ENCODE results near the gene REPIN1.

- TF ChIP-seq POLR2A (IDR thresholded peaks at IDR 0.05; ENCODE audit: low read length) = peak; percentile 72
- TF ChIP-seq, protein P1, sequence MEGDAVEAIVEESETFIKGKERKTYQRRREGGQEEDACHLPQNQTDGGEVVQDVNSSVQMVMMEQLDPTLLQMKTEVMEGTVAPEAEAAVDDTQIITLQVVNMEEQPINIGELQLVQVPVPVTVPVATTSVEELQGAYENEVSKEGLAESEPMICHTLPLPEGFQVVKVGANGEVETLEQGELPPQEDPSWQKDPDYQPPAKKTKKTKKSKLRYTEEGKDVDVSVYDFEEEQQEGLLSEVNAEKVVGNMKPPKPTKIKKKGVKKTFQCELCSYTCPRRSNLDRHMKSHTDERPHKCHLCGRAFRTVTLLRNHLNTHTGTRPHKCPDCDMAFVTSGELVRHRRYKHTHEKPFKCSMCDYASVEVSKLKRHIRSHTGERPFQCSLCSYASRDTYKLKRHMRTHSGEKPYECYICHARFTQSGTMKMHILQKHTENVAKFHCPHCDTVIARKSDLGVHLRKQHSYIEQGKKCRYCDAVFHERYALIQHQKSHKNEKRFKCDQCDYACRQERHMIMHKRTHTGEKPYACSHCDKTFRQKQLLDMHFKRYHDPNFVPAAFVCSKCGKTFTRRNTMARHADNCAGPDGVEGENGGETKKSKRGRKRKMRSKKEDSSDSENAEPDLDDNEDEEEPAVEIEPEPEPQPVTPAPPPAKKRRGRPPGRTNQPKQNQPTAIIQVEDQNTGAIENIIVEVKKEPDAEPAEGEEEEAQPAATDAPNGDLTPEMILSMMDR (IDR thresholded peaks at IDR 0.05) = peak; percentile 35; the same call in 2 of the 3 replicates
- TF ChIP-seq, protein P2, sequence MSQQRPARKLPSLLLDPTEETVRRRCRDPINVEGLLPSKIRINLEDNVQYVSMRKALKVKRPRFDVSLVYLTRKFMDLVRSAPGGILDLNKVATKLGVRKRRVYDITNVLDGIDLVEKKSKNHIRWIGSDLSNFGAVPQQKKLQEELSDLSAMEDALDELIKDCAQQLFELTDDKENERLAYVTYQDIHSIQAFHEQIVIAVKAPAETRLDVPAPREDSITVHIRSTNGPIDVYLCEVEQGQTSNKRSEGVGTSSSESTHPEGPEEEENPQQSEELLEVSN (IDR thresholded peaks at IDR 0.05; ENCODE audit: borderline replicate concordance, low read depth) = peak; percentile 60; the same call in 1 of the 2 replicates
- peak; percentile 32 for TF ChIP-seq GATA3 (IDR thresholded peaks at IDR 0.05; ENCODE audit: borderline replicate concordance)
- TF ChIP-seq JUN (IDR thresholded peaks at IDR 0.05) = peak in 1 of 2 experiments; percentile 85; a peak in 4 of 5 replicates
- no peak for TF ChIP-seq BHLHE40 (IDR thresholded peaks at IDR 0.05; ENCODE audit: low read depth, low read length)
- TF ChIP-seq, protein P3, sequence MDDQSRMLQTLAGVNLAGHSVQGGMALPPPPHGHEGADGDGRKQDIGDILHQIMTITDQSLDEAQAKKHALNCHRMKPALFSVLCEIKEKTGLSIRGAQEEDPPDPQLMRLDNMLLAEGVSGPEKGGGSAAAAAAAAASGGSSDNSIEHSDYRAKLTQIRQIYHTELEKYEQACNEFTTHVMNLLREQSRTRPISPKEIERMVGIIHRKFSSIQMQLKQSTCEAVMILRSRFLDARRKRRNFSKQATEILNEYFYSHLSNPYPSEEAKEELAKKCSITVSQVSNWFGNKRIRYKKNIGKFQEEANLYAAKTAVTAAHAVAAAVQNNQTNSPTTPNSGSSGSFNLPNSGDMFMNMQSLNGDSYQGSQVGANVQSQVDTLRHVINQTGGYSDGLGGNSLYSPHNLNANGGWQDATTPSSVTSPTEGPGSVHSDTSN (IDR thresholded peaks at IDR 0.05) = 0 out of 2 replicates have a peak, but pooled peaks have one; percentile 12
- TF ChIP-seq NFE2L2 (conservative IDR thresholded peaks at IDR 0.05; ENCODE audit: low read length) = no peak
- TF ChIP-seq USF2 (IDR thresholded peaks at IDR 0.05) = no peak
- no peak for TF ChIP-seq KDM5A (IDR thresholded peaks at IDR 0.05)
- no peak for TF ChIP-seq CHD4 (IDR thresholded peaks at IDR 0.05; ENCODE audit: borderline replicate concordance)
- TF ChIP-seq EP300 (IDR thresholded peaks at IDR 0.05) = no peak
- TF ChIP-seq TP53 (CRISPR knock-in tag; IDR thresholded peaks at IDR 0.05) = no peak
- TF ChIP-seq, protein P4, sequence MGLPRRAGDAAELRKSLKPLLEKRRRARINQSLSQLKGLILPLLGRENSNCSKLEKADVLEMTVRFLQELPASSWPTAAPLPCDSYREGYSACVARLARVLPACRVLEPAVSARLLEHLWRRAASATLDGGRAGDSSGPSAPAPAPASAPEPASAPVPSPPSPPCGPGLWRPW (IDR thresholded peaks at IDR 0.05) = no peak
Observed at GRCh38 chr7:150404805-150405583, 36.4 kb downstream of the REPIN1 start.

All from A549 (cell line).